Measurements from ENCODE around the gene CTBP1. TPM values are rescaled to one million over a fixed set of nuclear protein-coding genes. Genes with fewer than 3 reads are reported as not detected.

CTBP1 gene
- total RNA-seq, 1 experiment from 2014 or later, result 184 TPM

- Mint-ChIP-seq H3K36me3 (ENCODE audit: insufficient read depth, unreplicated experiment) (peaks cover 90% of the 10 kb centered on the region), H3K9me3 (ENCODE audit: unreplicated experiment) (no peaks in the 10 kb centered on the region), H3K4me3 (ENCODE audit: unreplicated experiment) (no peak overlapping the region), H3K4me1 (ENCODE audit: low read depth, unreplicated experiment) (no peaks in the 10 kb centered on the region), H3K27ac (ENCODE audit: unreplicated experiment) (peak overlapping the region; percentile 48), H3K27me3 (ENCODE audit: insufficient read depth, unreplicated experiment) (no peaks in the 10 kb centered on the region)
- Histone ChIP-seq H3K4me1 (no peaks in the 10 kb centered on the region), H3K9me3 (no peaks in the 10 kb centered on the region), H3K27me3 (replicated peaks; ENCODE audit: control insufficient read depth, insufficient read depth, low read length) (no peaks in the 10 kb centered on the region), H3K36me3 (ENCODE audit: control insufficient read depth, insufficient read depth, low read length) (peaks cover 5% of the 10 kb centered on the region), H3K4me3 (ENCODE audit: low read depth, low read length) (no peak overlapping the region)
- ChIA-PET CTCF (no interaction called here), POLR2A (no interaction called here)
- TF ChIP-seq CTCF (IDR thresholded peaks at IDR 0.05; ENCODE audit: insufficient read depth in 1 of 2, low read depth in 1 of 2, low read length in 1 of 2, severe bottlenecking in 1 of 2, unreplicated experiment in 1 of 2), result no peak
- no peak for DNase-seq
- intact Hi-C loops (cut with micrococcal nuclease; ENCODE audit: unreplicated experiment), result no loop called here
- BruUV-seq (replicated peaks), result no TSS peak
These were observed 19.6 kb downstream of the CTBP1 start for GRCh38 chr4:1229117-1229849.

GRCh38 chr4:1227816-1228215, 21.1 kb downstream of the CTBP1 start:
- BruUV-seq (replicated peaks), result no TSS peak
- H3K9me3 ChIP-seq, result no peaks in the 10 kb centered on the region
- H3K4me3 ChIP-seq (ENCODE audit: low read depth, low read length), result no peak overlapping the region
- Mint-ChIP-seq H3K27me3 (ENCODE audit: insufficient read depth, unreplicated experiment) (no peaks in the 10 kb centered on the region), H3K4me1 (ENCODE audit: low read depth, unreplicated experiment) (no peaks in the 10 kb centered on the region), H3K9me3 (ENCODE audit: unreplicated experiment) (no peaks in the 10 kb centered on the region), H3K4me3 (ENCODE audit: unreplicated experiment) (no peak overlapping the region), H3K36me3 (ENCODE audit: insufficient read depth, unreplicated experiment) (peaks cover 82% of the 10 kb centered on the region), H3K27ac (ENCODE audit: unreplicated experiment) (no peak overlapping the region)
- intact Hi-C loops (cut with micrococcal nuclease; ENCODE audit: unreplicated experiment), result no loop called here
- ChIA-PET CTCF (no interaction called here), POLR2A (no interaction called here)
- no peaks in the 10 kb centered on the region for H3K27me3 ChIP-seq (replicated peaks; ENCODE audit: control insufficient read depth, insufficient read depth, low read length)
- TF ChIP-seq CTCF (IDR thresholded peaks at IDR 0.05; ENCODE audit: insufficient read depth in 1 of 2, low read depth in 1 of 2, low read length in 1 of 2, severe bottlenecking in 1 of 2, unreplicated experiment in 1 of 2), result no peak
- DNase-seq, result no peak
- no peaks in the 10 kb centered on the region for H3K4me1 ChIP-seq
- peaks cover 8% of the 10 kb centered on the region for H3K36me3 ChIP-seq (ENCODE audit: control insufficient read depth, insufficient read depth, low read length)

- H3K4me3 ChIP-seq (ENCODE audit: low read depth, low read length), result no peak overlapping the region
- H3K4me1 Mint-ChIP-seq (ENCODE audit: low read depth, unreplicated experiment), result no peaks in the 10 kb centered on the region
- POLR2A ChIA-PET, result no interaction called here
- no peaks in the 10 kb centered on the region for H3K9me3 Mint-ChIP-seq (ENCODE audit: unreplicated experiment)
- no peaks in the 10 kb centered on the region for H3K27me3 ChIP-seq (replicated peaks; ENCODE audit: control insufficient read depth, insufficient read depth, low read length)
- intact Hi-C loops (cut with micrococcal nuclease; ENCODE audit: unreplicated experiment), result no loop called here
- H3K27ac Mint-ChIP-seq (ENCODE audit: unreplicated experiment), result no peak overlapping the region
- H3K36me3 ChIP-seq (ENCODE audit: control insufficient read depth, insufficient read depth, low read length), result peaks cover 8% of the 10 kb centered on the region
- BruUV-seq (replicated peaks), result no TSS peak
- peaks cover 69% of the 10 kb centered on the region for H3K36me3 Mint-ChIP-seq (ENCODE audit: insufficient read depth, unreplicated experiment)
- DNase-seq, result no peak
- H3K9me3 ChIP-seq, result no peaks in the 10 kb centered on the region
- CTCF ChIA-PET, result no interaction called here
- no peaks in the 10 kb centered on the region for H3K27me3 Mint-ChIP-seq (ENCODE audit: insufficient read depth, unreplicated experiment)
- H3K4me1 ChIP-seq, result no peaks in the 10 kb centered on the region
- H3K4me3 Mint-ChIP-seq (ENCODE audit: unreplicated experiment), result no peak overlapping the region
- no peak for TF ChIP-seq CTCF (IDR thresholded peaks at IDR 0.05; ENCODE audit: insufficient read depth in 1 of 2, low read depth in 1 of 2, low read length in 1 of 2, severe bottlenecking in 1 of 2, unreplicated experiment in 1 of 2)
These were observed 22.3 kb downstream of the CTBP1 start for GRCh38 chr4:1226598-1226997.

All from Caco-2 (cell line).